ENCODE measurements around the gene PSMG3.

Gene PSMG3

GRCh38 chr7:1542841-1543747, 26.7 kb downstream of the PSMG3 start:
- DNase-seq = no peak

- no peak for DNase-seq
Observed at GRCh38 chr7:1542329-1542728, 27.5 kb downstream of the PSMG3 start.

- no peak for DNase-seq
Observed at GRCh38 chr7:1541431-1542162, 28.2 kb downstream of the PSMG3 start.

GRCh38 chr7:1540776-1541271, 29.0 kb downstream of the PSMG3 start:
- DNase-seq = no peak

GRCh38 chr7:1539882-1540775, 29.7 kb downstream of the PSMG3 start:
- DNase-seq = no peak

- no peak for DNase-seq
Observed at GRCh38 chr7:1539181-1539881, 30.5 kb downstream of the PSMG3 start.

- no peak for DNase-seq
Observed at GRCh38 chr7:1538544-1539180, 31.2 kb downstream of the PSMG3 start.

GRCh38 chr7:1537535-1538412, 32.1 kb downstream of the PSMG3 start:
- peak; percentile 82 for DNase-seq

- DNase-seq = peak; percentile 98
Observed at GRCh38 chr7:1536743-1537534, 32.9 kb downstream of the PSMG3 start.

- no peak for DNase-seq
Observed at GRCh38 chr7:1536455-1536742, 33.4 kb downstream of the PSMG3 start.

- DNase-seq = no peak
Observed at GRCh38 chr7:1535701-1536454, 34.0 kb downstream of the PSMG3 start.

GRCh38 chr7:1535100-1535458, 34.8 kb downstream of the PSMG3 start:
- DNase-seq = no peak

GRCh38 chr7:1534330-1535099, 35.3 kb downstream of the PSMG3 start:
- DNase-seq = no peak

- DNase-seq = peak; percentile 74
Observed at GRCh38 chr7:1533547-1534329, 36.1 kb downstream of the PSMG3 start.

GRCh38 chr7:1533255-1533546, 36.6 kb downstream of the PSMG3 start:
- DNase-seq = no peak

GRCh38 chr7:1532456-1533254, 37.2 kb downstream of the PSMG3 start:
- peak; percentile 83 for DNase-seq

- no peak for DNase-seq
Observed at GRCh38 chr7:1531979-1532455, 37.8 kb downstream of the PSMG3 start.

Data from amniotic stem cell (primary cell).